HG03159 (cell line): ENCODE results near the gene ZNF280D.
A peak's percentile ranks its signal among the peaks of the same experiment; 100 is the strongest.
"Not testable (repeated sequence)": the region's sequence is repeated elsewhere in the genome, so short reads cannot be mapped to it uniquely, and the experiment has no call there.

ENCODE experiments used
- ATAC-seq: cut with Tn5 transposase; IDR thresholded peaks from one replicate; pipeline ENCODE4 v1.9.1; 2021; ENCODE audit warnings: mild to moderate bottlenecking, moderate library complexity; ENCODE audit not compliant: unreplicated experiment

ZNF280D gene, protein sequence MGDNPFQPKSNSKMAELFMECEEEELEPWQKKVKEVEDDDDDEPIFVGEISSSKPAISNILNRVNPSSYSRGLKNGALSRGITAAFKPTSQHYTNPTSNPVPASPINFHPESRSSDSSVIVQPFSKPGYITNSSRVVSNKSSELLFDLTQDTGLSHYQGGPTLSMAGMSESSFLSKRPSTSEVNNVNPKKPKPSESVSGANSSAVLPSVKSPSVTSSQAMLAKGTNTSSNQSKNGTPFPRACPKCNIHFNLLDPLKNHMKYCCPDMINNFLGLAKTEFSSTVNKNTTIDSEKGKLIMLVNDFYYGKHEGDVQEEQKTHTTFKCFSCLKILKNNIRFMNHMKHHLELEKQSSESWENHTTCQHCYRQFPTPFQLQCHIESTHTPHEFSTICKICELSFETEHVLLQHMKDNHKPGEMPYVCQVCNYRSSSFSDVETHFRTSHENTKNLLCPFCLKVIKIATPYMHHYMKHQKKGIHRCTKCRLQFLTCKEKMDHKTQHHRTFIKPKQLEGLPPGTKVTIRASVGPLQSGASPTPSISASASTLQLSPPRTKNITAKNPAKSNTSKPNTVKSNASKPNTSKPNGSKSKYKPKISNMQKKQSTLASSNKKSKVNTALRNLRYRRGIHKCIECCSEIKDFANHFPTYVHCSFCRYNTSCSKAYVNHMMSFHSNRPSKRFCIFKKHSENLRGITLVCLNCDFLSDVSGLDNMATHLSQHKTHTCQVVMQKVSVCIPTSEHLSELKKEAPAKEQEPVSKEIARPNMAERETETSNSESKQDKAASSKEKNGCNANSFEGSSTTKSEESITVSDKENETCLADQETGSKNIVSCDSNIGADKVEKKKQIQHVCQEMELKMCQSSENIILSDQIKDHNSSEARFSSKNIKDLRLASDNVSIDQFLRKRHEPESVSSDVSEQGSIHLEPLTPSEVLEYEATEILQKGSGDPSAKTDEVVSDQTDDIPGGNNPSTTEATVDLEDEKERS

DNA sequence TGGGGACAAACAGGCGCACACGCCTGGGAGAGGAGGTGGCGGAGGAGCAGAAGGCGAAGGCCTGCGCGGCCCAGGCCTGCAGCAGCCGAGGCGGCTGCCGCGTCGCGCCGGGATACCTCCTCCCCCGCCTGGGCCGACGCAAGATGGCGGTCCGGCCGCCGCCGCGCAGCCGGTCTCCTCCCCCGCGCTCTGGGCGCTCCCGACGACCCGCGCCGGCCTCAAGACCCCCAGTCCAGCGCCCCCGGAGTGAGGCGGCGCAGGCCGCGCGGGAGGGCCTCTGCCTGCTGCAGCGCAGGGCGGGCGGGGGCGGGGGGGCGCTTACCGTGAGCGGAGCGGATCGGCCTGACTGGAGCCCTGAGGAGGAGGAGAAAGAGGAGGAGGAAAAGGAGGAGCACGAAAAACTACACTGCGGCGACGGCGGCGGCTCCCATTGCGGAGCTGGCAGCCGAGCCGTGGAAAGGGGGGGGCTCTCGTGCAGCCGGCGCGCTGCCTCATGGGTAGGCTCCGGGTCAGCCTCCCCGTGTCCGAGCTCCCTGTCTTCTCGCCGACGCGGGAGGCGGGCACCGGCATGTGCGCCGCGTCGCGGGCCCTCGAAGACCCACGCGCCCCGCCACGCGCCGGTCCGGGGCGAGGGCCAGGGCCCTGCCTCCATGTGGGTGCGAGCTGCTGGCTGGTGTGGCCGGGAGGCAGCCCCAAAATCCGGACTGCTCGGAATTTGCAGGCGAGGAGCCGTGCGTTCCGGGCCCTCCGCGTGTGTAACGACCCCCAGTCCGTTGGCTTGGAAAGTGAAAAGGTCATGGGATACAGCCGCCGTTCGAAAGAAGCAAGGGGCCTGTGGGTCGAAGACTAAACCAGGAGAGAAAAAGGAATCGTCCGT is at the start of gene ZNF280D:
TSS of gene ZNF280D (minus strand) at position 374 of the 877 bp plus-strand sequence. CDS start 26,400 bp downstream, outside the sequence.
- peak; percentile 80 for ATAC-seq

DNA sequence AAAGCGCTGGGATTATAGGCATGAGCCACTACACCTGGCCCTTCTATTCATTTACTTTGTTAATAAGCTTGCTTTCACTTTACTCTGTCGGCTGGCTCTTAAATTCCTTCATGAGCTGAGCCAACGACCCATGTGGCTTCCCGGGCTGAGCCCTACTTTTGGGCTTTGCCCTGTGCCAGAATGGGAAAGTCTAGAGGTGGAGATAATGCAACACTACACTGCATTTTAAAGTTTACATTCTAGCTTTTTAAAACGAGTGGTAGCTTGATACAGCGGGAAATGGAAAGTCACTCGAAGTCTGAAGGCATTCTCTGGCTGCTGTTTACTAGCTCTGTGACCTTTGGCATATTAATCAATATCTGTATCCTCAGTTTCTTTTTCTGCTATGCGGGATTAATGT is 49.0 kb upstream of the ZNF280D start:
- ATAC-seq: no peak

DNA sequence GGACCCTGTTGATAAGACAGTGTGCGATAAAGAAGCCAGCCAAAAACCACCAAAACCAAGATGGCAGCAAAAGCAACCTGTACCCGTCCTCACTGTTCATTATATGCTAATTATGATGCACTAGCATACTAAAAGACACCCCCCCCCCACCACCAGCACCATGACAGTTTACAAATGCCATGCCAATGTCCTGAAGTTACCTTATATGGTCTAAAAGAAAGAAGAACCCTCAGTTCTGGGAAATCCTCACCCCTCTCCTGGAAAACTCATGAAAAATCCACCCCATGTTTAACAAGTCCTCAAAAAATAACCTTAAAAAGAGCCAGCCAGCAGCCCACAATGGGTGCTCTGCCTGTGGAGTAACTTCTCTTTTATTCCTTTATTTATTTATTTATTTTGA is 48.4 kb upstream of the ZNF280D start:
- ATAC-seq: no peak

DNA sequence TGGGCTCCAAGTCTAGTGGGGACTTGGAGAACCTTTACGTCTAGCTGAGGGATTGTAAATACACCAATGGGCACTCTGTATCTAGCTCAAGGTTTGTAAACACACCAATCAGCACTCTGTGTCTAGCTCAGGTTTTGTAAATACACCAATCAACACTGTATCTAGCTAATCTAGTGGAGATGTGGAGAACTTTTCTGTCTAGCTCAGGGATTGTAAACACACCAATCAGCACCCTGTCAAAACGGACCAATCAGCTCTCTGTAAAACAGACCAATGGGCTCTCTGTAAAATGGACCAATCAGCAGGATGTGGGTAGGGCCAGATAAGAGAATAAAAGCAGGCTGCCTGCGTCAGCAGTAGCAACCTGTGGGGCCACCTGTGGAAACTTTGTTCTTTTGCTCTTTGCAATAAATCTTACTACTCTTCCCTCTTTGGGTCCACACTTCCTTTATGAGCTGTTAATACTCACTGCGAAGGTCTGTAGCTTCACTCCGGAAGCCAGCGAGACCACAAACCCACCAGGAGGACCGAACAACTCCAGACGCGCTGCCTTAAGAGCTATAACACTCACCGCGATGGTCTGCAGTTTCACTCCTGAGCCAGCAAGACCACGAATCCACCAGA is 46.9 kb upstream of the ZNF280D start:
- ATAC-seq: not testable (repeated sequence)

DNA sequence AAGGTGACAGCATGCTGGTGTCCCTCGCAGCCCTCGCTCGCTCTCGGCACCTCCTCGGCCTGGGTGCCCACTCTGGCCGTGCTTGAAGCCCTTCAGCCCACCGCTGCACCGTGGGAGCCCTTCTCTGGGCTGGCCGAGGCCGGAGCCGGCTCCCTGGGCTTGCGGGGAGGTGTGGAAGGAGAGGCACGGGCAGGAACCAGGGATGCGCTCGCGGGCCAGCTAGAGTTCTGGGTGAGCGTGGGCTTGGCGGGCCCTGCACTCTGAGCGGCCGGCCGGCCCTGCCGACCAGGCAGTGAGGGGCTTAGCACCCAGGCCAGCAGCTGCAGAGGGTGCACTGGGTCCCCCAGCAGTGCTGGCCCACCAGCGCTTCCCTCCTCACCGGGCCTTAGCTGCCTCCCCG is 46.1 kb upstream of the ZNF280D start:
- ATAC-seq: not testable (repeated sequence)

DNA sequence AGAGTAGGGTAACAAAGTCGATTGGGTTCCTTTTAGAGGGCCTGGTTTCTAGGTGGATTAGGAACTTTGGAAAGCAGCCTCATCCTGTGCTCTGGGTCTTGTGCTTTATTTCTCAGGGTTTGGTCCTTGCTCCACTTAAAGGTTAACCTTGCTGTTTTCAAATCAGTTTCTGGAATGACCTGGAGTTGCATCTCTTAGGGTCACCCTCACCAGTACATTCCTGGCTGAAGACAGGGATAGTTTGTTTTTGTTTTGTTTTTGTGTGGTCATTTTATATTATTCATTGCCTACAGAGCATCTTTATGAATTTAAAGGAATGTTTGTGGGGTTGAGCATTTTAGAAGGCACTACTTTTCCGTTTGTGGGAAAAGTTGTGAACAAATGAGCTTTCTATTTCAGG is 45.5 kb upstream of the ZNF280D start:
- no peak for ATAC-seq

DNA sequence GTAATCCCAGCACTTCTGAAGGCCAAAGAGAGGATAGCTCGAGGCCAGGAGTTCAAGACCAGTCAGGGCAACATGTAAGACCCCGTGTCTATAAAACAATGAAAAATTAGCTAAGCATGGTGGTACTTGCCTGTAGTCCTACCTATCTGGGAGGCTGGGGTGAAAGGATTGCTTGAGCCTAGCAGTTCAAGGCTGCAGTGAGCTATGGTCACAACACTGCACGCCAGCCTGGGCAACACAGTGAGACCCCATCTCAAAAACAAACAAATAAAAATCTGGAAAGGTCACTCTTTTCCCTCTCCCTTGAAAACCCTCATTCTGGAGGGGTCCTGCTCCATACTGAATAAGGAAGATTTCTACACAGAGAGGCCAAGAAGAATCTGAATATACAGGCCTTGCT is 43.5 kb upstream of the ZNF280D start:
- no peak for ATAC-seq

DNA sequence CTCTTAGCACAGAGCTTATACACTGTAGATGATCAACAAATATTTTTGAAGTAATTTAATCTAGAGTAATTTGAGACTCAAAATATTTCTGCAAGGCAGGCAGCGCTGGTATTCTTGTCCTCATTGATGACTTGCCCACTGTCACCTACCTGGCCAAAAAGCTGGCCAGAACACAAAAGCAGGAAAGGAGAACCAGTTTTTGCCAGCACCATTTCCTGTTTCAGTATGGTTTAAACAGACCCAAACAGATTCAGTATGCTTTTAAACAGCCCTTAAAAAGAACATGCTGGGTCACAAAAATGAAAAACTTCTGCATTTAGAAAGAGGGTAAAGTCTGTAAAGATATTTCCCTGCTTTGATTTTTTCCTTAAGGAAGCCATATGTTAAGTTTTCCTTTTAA is 42.3 kb upstream of the ZNF280D start:
- ATAC-seq: no peak

DNA sequence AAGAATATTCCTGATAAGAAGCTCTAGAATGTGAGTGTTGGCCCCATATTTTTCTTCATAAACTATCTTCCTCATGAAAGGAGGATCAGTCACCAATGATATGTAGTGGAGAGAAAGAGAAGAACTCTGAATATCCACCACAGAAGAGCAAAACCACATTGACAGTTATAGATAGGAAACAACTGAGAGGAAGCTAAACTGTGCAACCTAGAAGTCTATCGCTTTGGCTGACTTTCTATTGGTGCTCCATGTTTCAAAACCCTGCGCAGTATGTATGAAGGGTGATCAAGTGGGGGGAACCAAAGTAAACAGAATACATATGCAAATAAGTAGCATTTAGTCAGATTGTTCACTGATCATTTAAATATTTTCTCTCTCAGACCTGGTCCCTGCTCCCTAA is 41.0 kb upstream of the ZNF280D start:
- no peak for ATAC-seq

DNA sequence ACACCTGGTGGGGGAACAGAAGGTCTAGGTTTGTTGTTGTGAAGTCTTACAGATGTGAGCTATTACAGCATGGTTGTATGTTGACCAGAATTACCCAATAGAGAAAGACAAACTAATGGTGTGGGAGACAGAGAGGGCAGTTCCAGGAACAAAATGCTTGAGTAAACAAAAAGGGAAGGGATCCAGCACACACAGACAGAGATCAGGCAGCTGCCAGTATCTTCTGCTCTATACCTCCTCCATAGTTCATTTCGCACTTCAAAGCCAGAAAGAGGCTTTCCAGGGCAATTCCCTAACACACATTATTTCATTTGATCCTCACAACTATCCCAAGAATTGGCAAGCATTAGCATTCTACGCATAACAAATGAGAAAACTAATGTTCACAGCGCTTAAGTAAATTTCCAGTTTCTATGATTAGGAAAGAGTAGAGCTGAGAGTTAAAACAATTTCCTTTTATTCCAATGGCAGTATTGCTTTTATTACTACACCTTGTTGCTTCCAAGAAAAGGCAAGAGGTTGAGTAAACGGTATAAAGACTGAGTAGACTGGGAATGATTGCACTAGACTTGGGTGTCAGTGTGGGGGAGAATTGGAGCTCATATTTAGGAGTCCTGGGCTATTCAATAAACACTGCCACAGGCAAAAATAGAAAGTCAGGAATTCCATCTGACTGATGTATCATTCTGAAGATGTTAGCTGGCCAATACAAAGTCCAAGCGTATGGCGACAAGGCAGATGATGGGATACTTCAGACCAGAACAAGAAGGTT is 39.7 kb upstream of the ZNF280D start:
- ATAC-seq: no peak

DNA sequence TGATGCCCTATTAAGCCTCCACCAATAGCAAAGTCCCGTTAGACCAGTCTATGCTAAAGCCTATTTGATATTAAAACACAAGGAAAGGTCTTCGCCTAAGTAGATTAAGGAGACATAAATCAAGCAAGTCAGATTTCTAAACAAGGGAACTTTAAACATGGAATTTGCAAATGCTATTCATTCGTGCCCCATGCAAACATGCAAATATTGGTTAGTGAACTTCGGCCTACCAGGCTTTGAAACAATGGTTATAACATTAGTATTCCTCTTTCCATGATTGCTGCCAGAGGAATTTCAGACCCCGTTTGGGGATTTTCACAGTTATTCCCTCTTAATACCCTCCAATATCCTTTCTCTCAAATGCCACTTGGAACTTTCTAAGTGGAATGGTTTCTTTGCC is 36.9 kb upstream of the ZNF280D start:
- no peak for ATAC-seq

DNA sequence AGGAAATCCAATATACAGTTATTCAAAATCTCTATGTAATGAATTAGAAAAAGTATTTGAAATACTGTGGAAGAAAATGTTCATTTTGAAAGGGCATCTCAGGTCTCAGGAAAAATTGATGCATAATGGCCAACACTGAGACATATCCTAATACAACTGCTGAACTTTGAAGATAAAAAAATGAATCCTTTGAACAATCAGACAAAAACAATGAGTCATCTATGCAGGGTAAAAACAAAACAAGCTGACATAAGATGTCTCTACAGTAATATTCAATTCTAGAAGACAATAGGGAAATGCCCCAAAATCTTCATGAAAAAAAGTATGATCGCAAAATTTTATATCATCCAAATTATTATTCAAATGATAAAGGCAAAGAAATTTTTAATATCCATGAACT is 34.0 kb upstream of the ZNF280D start:
- ATAC-seq: no peak

DNA sequence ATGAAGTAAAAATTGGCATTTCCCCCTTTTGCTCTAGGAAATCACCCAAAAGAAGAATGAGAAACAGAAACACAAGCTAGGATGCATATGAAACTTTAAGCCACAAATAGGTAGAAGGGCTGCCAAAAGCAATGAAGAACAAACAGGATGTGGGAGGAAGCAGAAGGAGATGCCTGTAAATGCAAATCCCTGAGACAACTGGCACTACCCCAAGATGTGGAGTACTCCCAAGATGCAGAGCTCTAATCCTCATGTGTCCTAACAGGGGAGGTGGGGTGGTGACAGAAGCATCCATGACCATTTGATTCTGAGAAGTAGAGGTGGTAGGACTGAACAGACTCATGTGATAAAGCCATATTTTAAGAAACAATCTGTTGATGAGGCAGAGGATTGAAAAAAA is 31.9 kb upstream of the ZNF280D start:
- ATAC-seq: no peak

DNA sequence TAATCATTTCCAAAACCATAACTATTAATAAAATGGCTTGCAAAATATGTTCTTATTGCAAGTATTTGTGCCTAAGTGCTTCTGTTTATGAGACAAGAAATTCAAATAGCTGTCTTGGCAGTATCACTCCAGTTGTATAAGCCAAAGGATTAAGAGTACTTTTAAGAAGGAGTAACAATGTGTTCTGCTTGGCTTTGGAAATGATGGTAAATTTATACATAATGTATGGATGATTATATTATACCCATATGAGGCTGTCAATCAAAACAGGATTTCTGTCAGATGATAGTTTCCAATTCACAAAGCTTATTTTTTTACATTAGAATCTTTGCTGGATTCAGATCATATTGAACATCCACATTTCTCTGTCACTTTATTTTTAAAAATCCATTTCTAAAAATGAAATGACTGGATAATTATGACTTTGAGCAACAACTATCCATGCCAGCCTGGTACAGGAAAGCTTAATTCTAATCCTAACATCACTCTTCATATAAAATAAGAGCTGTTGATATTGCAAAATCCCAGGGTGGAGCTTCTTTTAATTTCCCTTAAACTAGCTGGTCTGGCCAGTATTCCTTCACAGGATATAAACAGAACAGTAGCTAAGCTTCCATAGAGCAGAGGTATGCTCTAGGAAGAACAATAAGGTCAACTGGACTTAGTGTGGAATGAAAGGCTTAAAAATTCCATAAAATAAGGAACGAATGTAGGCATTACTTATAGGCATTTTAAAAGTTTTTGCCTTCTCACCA is 30.0 kb upstream of the ZNF280D start:
- ATAC-seq: no peak

DNA sequence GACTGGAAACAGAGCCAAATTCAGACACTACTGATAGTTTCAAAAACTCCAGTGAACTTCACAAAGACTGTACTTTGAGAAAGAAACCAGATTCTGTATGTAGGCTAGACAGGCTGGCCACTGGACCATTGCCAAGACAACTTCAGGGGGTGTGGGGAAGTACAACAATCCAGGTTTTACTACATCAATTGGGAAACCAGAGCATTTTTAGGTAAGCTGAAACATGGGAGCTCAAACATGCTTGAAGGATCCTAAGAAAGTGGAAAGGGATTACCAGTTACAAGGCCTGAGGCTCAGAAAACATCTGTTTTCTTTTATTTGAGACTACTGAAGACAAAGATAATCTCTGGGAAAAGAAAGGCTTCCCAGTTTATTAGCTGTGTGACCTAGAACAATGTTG is 26.9 kb upstream of the ZNF280D start:
- no peak for ATAC-seq

DNA sequence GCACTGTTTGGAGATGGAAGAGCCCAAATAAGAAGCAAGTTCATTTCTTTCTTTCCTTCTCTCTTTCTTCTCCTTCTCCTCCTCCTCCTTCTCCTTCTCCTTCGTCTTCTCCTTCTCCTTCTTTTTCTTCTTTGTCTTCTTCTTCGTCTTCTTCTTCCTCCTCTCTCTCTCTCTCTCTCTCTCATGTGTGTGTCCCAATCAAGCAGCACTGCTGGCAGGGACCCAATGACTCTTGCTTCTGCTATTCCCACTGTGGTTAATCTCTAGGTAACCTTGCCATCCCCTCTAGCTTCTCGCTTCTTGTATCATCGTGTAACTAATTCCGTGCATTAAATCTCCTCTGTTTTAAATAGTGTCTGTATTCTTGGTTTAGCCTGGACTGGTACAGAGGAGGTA is 26.1 kb upstream of the ZNF280D start:
- no peak for ATAC-seq

DNA sequence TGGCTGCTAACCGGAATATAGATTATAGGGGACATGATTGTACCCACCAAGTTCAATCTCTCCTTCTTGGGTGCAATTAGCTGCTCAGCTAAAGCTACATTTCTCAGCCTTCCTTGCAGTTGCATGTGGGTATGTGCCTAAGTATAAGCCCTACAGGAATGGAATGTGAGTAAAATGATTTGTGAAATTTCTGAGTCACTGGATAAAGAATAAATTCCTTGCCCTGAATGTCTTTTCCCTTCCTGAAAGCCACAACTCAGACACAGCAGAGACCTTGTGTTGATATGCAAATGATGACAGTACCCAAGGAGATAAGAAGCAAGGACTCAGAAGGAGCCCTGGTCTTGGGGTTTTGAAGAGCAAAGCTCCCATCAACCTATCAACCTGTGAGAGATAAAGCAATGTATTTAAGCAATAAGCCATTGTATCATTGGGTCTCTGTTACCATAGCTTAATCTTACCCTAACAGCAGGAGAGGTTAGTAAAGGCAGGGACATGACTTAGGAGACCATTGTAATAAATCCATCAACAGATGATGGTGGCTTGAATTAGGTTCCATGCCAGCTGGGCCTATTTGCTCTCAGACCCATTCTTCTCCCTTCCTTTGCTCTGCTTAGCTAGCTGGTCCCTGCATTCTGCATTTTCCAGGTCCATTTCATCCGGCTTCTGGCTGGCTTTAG is 25.6 kb upstream of the ZNF280D start:
- no peak for ATAC-seq

DNA sequence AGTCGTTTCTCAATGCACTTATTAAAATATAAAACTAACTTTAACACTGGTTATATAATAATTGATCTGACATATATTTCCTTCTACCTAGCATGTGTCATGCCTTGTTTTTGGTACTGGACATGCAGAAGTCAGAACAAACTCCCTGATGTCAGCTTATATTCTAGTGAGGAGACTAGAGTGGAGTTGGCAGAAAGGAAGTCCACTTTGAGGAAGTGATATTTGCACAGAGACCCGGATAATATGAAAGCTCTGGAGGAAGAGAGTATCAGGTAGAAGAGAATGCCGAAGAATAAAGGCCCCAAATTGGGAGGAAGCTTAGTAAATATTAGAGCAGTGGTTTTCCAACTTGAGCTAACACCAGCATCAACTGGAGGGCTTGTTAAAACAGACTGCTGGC is 24.6 kb upstream of the ZNF280D start:
- ATAC-seq: no peak
